ENCODE results near the gene AUNIP. TPM values are rescaled to one million over a fixed set of nuclear protein-coding genes. Genes with fewer than 3 reads are reported as not detected.

AUNIP gene
- total RNA-seq, 4 donors from 2014 or later: 1.3 to 5.4 (median 2.5) TPM

DNA sequence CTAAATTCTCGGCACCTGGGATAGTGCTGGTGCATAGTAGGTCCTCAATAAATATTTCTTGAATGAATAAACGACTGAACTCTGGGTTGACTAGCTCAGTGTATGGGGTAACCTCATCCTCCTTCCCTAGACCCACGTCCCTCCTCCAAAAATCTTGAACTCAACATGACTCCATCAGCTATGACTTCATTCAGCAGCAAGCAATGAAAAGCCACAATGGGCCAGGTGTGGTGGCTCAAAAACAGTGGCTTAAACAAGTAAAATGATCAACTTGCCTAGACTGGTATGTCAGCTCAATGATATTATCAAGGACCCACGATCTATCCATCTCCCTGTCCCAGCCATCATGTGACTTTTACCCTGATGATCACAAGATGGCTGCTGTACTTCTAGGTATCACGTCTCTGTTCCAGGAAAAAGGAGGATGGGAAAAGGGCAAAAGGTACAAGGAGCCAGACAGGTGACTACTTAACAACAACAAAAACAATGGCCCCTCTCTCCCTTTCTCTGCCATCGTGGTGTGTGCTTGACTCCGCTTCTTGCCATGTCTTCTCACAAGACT, 29.2 kb upstream of the AUNIP start:
- no peak for DNase-seq
- intact Hi-C loops (cut with DNase I): no loop called here
- Histone ChIP-seq H3K4me1 (peaks cover 22 to 48% (median 24%) of the 10 kb centered on the region in 3 donors), H3K4me3 (no peak overlapping the region), H3K36me3 (no peaks in the 10 kb centered on the region), H3K27ac (no peak overlapping the region), H3K27me3 (no peaks in the 10 kb centered on the region), H3K9me3 (no peaks in the 10 kb centered on the region)
- WGBS, 2 donors: 62 to 72% methylated on average over 7 of the region's 7 CpGs
- TF ChIP-seq POLR2A (IDR thresholded peaks at IDR 0.05): no peak
- TF ChIP-seq, protein P1, sequence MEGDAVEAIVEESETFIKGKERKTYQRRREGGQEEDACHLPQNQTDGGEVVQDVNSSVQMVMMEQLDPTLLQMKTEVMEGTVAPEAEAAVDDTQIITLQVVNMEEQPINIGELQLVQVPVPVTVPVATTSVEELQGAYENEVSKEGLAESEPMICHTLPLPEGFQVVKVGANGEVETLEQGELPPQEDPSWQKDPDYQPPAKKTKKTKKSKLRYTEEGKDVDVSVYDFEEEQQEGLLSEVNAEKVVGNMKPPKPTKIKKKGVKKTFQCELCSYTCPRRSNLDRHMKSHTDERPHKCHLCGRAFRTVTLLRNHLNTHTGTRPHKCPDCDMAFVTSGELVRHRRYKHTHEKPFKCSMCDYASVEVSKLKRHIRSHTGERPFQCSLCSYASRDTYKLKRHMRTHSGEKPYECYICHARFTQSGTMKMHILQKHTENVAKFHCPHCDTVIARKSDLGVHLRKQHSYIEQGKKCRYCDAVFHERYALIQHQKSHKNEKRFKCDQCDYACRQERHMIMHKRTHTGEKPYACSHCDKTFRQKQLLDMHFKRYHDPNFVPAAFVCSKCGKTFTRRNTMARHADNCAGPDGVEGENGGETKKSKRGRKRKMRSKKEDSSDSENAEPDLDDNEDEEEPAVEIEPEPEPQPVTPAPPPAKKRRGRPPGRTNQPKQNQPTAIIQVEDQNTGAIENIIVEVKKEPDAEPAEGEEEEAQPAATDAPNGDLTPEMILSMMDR (IDR thresholded peaks at IDR 0.05): no peak

DNA sequence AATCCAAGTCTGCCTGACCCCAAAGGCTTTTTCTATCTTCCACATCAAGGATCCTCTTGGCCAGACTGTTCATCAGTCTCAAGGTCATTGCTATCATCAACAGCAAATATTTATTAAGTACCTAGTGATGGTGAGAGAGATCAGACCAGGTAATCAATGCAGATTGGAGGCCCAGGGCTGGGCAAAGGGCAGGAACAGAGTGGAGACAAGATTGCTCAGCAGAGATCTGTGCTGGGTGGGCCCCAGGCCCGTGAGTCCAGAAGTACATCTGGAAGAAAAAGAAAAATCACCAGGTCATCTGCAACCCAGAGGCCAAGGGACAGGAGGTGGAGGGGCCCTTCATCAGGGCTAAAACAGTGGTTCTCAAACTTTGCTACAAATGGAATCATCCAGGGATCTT, 26.3 kb upstream of the AUNIP start:
- H3K9me3 ChIP-seq: no peaks in the 10 kb centered on the region
- TF ChIP-seq, protein P1 (IDR thresholded peaks at IDR 0.05): no peak
- TF ChIP-seq POLR2A (IDR thresholded peaks at IDR 0.05): no peak
- H3K27ac ChIP-seq: no peak overlapping the region
- no peak overlapping the region for H3K4me3 ChIP-seq
- H3K36me3 ChIP-seq: no peaks in the 10 kb centered on the region
- 50 to 100% methylated on average over 1 of the region's 1 CpG for WGBS, 2 donors
- no peaks in the 10 kb centered on the region for H3K27me3 ChIP-seq
- intact Hi-C loops (cut with DNase I): no loop called here
- no peak for DNase-seq
- H3K4me1 ChIP-seq: peaks cover 6 to 21% (median 9%) of the 10 kb centered on the region in 3 donors

DNA sequence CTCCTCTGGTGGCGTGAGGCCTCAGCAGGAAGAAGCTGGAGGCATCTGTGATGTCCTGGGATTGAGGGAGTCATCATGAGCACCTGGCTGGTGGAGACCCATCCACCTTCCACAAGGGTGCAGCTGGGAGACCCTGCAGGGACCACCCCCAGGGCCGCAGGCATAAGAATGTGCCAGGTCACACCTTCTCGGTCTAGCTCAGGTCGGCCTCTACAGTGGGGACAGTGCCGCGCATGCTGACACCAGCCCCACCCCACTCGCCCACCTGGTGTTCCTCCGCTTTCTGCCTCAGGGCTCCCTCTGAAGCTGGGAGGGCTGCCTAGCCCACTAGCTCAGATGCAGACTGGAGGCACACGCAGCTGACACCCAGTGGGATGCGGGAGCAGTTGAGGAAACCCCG, 22.0 kb upstream of the AUNIP start:
- Histone ChIP-seq H3K4me1 (peaks cover 4 to 35% (median 9%) of the 10 kb centered on the region in 3 donors), H3K27me3 (no peaks in the 10 kb centered on the region), H3K27ac (no peak overlapping the region), H3K36me3 (no peaks in the 10 kb centered on the region), H3K9me3 (no peaks in the 10 kb centered on the region), H3K4me3 (no peak overlapping the region)
- DNase-seq: no peak
- no peak for TF ChIP-seq POLR2A (IDR thresholded peaks at IDR 0.05)
- TF ChIP-seq, protein P1 (IDR thresholded peaks at IDR 0.05): no peak
- 80 to 100% methylated on average over 1 to 4 of the region's 11 CpGs for WGBS, 2 donors
- intact Hi-C loops (cut with DNase I): no loop called here

DNA sequence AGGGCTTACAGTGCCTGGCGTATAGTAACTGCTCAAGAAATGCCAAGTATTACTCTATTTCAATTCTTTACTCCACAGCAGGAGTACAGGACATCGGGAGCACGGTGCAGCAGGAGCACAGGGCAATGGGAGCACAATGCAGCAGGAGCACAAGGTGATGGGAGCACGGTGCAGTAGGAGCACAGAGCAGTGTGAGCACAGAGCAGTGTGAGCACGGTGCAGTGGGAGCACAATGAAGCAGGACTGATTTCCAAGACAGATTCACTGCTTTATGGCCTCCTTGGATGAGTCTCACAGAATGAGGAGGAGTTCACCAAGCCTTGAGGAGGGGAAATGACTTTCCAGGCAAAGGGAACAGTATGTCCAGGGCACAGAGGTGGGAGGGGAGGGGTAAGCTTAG, 21.3 kb upstream of the AUNIP start:
- Histone ChIP-seq H3K36me3 (no peaks in the 10 kb centered on the region), H3K27me3 (no peaks in the 10 kb centered on the region), H3K4me3 (no peak overlapping the region), H3K9me3 (no peaks in the 10 kb centered on the region), H3K4me1 (peaks cover 11 to 43% (median 13%) of the 10 kb centered on the region in 3 donors), H3K27ac (no peak overlapping the region)
- 85 to 88% methylated on average over 5 of the region's 5 CpGs for WGBS, 2 donors
- TF ChIP-seq, protein P1 (IDR thresholded peaks at IDR 0.05): no peak
- no peak for DNase-seq
- intact Hi-C loops (cut with DNase I): no loop called here

DNA sequence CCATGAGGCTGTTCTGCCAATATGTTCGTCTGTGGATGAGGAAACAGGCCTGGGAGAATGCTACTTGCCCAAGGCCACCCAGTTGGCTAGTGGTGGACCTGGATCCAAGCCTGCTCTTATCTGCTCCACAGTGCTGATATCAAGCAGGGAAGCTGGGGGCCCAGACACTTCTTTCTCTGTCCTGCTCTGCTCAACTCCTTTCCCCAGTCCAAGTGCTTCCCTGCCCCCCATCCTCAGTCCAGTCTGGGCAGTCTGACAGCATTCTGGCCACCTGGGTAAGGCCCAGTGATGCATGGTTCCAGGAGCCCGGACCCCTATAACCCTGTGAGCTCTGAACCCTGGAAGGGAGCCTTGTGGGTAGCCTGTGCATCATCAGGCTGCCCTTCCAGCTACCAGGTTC, 20.4 kb upstream of the AUNIP start:
- WGBS, 2 donors: 75% methylated on average over 2 of the region's 2 CpGs; no CpG with 5 or more reads in 1 of the 2 donors
- intact Hi-C loops (cut with DNase I): no loop called here
- Histone ChIP-seq H3K36me3 (no peaks in the 10 kb centered on the region), H3K9me3 (no peaks in the 10 kb centered on the region), H3K27me3 (no peaks in the 10 kb centered on the region), H3K4me1 (peaks cover 17 to 51% (median 18%) of the 10 kb centered on the region in 3 donors), H3K27ac (no peak overlapping the region), H3K4me3 (no peak overlapping the region)
- DNase-seq: no peak
- TF ChIP-seq, protein P1 (IDR thresholded peaks at IDR 0.05): no peak
- no peak for TF ChIP-seq POLR2A (IDR thresholded peaks at IDR 0.05)
